HCT116 (cell line): ENCODE results near the gene SCARB1. TPM values are rescaled to one million over a fixed set of nuclear protein-coding genes. Genes with fewer than 3 reads are reported as not detected.

Experiments
- ATAC-seq: fragments of 200-7000 bp; cut with Tn5 transposase; 2 replicates; pipeline ENCODE4 v1.9.1; 2020; ENCODE audit warnings: mild to moderate bottlenecking, moderate library complexity
- BruUV-seq: library from RNA; stranded (reverse); fragments of 400-500 nt; replicated peaks from 2 replicates; lab custom pipeline; 2021; lab: Mats Ljungman, UMichigan
- CTCF ChIA-PET: fragments of 300-600 bp; sonication (Branson Sonifier 250); formaldehyde crosslinking; loops from one replicate; lab custom pipeline; 2021; ENCODE audit warnings: antibody characterized with exemption; lab: Charles Lee
- POLR2A ChIA-PET: fragments of 300-600, 350-600 bp; sonication (Branson Sonifier 250); formaldehyde crosslinking; loops from one replicate; lab custom pipeline; 2021; ENCODE audit warnings: antibody characterized with exemption; lab: Charles Lee
- RAD21 ChIA-PET, 2 experiments: fragments of 300-600 bp; sonication (Branson Sonifier 250); formaldehyde crosslinking; loops; one replicate each; lab custom pipeline; 2023; ENCODE audit warnings: low total read pairs in 2 of 2; ENCODE audit not compliant: uncharacterized antibody in 2 of 2, unreplicated experiment in 2 of 2, low non-redundant PET in 1 of 2; lab: Charles Lee
- DNase-seq: peaks from one replicate; pipeline ENCODE4 v3.0.0-alpha.2; 2010; ENCODE audit warnings: low read depth, low spot score
- H2AFZ ChIP-seq: fragments of 200-600 bp; shearing (Covaris generic), sonication (generic); 2 replicates; pipeline ENCODE4 v1.6.1; 2017; ENCODE audit warnings: low read depth, mixed run types, mixed read lengths, antibody characterized with exemption, low read length; ENCODE audit not compliant: poor library complexity, severe bottlenecking
- H3K27ac ChIP-seq: 2 replicates; pipeline ENCODE4 v1.5.1; 2012; ENCODE audit warnings: low read depth, low read length
- H3K27me3 ChIP-seq: fragments of 200-600 bp; sonication (generic); 2 replicates; pipeline ENCODE4 v1.6.1; 2016; ENCODE audit warnings: mixed run types, low read length, mixed read lengths; ENCODE audit not compliant: insufficient read depth
- H3K36me3 ChIP-seq, 2 experiments: fragments of 200-500 bp in 1 of 2; fragments of 200-600 bp in 1 of 2; sonication (Bioruptor generic) in 1 of 2; sonication (generic) in 1 of 2; 2 replicates each; pipeline versions ENCODE4 v1.5.1 to v1.6.1; 2014 to 2016; ENCODE audit warnings: low read length in 2 of 2, inconsistent platforms in 1 of 2, mixed read lengths in 1 of 2, mixed run types in 1 of 2; ENCODE audit not compliant: insufficient read depth in 2 of 2, control insufficient read depth in 1 of 2
- H3K4me1 ChIP-seq, 2 experiments: fragments of 200-600 bp in 1 of 2; sonication (generic) in 1 of 2; 2 replicates each; pipeline versions ENCODE4 v1.5.1 to v1.6.1; 2012 to 2017; ENCODE audit warnings: low read length in 2 of 2, inconsistent platforms in 1 of 2, mild to moderate bottlenecking in 1 of 2, mixed read lengths in 1 of 2, mixed run types in 1 of 2, moderate library complexity in 1 of 2; ENCODE audit not compliant: insufficient read depth in 2 of 2, control insufficient read depth in 1 of 2
- H3K4me2 ChIP-seq: fragments of 200-600 bp; sonication (generic); 2 replicates; pipeline ENCODE4 v1.6.1; 2017; ENCODE audit warnings: mixed run types, low read length, mixed read lengths
- H3K4me3 ChIP-seq, 2 experiments: fragments of 200-600 bp in 1 of 2; sonication (generic) in 1 of 2; replicated peaks in 1 of 2; 2 replicates each; pipeline ENCODE4 v1.5.1; 2011 to 2016; ENCODE audit warnings: low read length in 2 of 2, control low read depth in 1 of 2, low read depth in 1 of 2, mild to moderate bottlenecking in 1 of 2, mixed read lengths in 1 of 2, mixed run types in 1 of 2
- H3K79me2 ChIP-seq: fragments of 200-600 bp; sonication (generic); 2 replicates; pipeline ENCODE4 v1.6.1; 2017; ENCODE audit warnings: mild to moderate bottlenecking, mixed run types, low read length, moderate library complexity, mixed read lengths; ENCODE audit not compliant: insufficient read depth
- H3K9ac ChIP-seq: fragments of 200-600 bp; sonication (generic); 2 replicates; pipeline ENCODE4 v1.6.1; 2016; ENCODE audit warnings: low read length, mixed read lengths
- H3K9me2 ChIP-seq: fragments of 200-600 bp; sonication (generic), shearing (Covaris generic); 2 replicates; pipeline ENCODE4 v1.6.1; 2017; ENCODE audit warnings: mixed run types, mild to moderate bottlenecking, moderate library complexity; ENCODE audit not compliant: insufficient read depth
- H3K9me3 ChIP-seq, 2 experiments: fragments of 200-500 bp in 1 of 2; fragments of 200-600 bp in 1 of 2; sonication (Bioruptor generic) in 1 of 2; sonication (generic) in 1 of 2; 2 replicates each; pipeline ENCODE4 v1.6.1; 2014 to 2017; ENCODE audit warnings: low read length in 2 of 2, mixed read lengths in 2 of 2, inconsistent platforms in 1 of 2, low read depth in 1 of 2, mild to moderate bottlenecking in 1 of 2, mixed run types in 1 of 2, moderate library complexity in 1 of 2; ENCODE audit not compliant: control insufficient read depth in 1 of 2, insufficient read depth in 1 of 2
- H4K20me1 ChIP-seq: fragments of 200-600 bp; sonication (generic), shearing (Covaris generic); 2 replicates; pipeline ENCODE4 v1.6.1; 2017; ENCODE audit warnings: mixed run types, mild to moderate bottlenecking, moderate library complexity; ENCODE audit not compliant: insufficient read depth
- ATF3 ChIP-seq: IDR thresholded peaks from 2 replicates; pipeline ENCODE4 v1.6.1; 2012
- CTCF ChIP-seq, 3 experiments: fragments of 200-600 bp in 1 of 3; sonication (generic) in 1 of 3; IDR thresholded peaks in 2 of 3; conservative IDR thresholded peaks in 1 of 3; 2 replicates each; pipeline ENCODE4 v1.5.1; 2012 to 2017; ENCODE audit warnings: low read depth in 2 of 3, low read length in 2 of 3, antibody characterized with exemption in 1 of 3, borderline replicate concordance in 1 of 3, control low read depth in 1 of 3, mild to moderate bottlenecking in 1 of 3, mixed read lengths in 1 of 3, mixed run types in 1 of 3, moderate library complexity in 1 of 3; ENCODE audit not compliant: insufficient read depth in 1 of 3
- FOSL1 ChIP-seq: IDR thresholded peaks from 2 replicates; pipeline ENCODE4 v1.6.1; 2012; ENCODE audit warnings: low read depth
- JUND ChIP-seq: IDR thresholded peaks from 2 replicates; pipeline ENCODE4 v1.6.1; 2012
- MAX ChIP-seq: IDR thresholded peaks from 2 replicates; pipeline ENCODE4 v1.6.1; 2012
- POLR2AphosphoS5 ChIP-seq: IDR thresholded peaks from 2 replicates; pipeline ENCODE4 v1.6.1; 2011; ENCODE audit warnings: mild to moderate bottlenecking, low read depth, low read length, moderate library complexity
- SIN3A ChIP-seq: IDR thresholded peaks from 2 replicates; pipeline ENCODE4 v1.6.1; 2012; ENCODE audit warnings: low read depth
- ZBTB33 ChIP-seq: IDR thresholded peaks from 2 replicates; pipeline ENCODE4 v1.6.1; 2011; ENCODE audit warnings: mild to moderate bottlenecking, low read length, moderate library complexity; ENCODE audit not compliant: insufficient replicate concordance; ENCODE audit errors: extremely low read depth
- intact Hi-C: fragments of 100-400 bp; cut with micrococcal nuclease; formaldehyde crosslinking; loops from 2 replicates; pipeline ENCODE4 v1.10.0; 2022
- total RNA-seq: library from RNA; stranded (reverse); gene quantifications from one replicate; pipeline ENCODE4 v1.2.1, GENCODE V29; 2021; ENCODE audit not compliant: unreplicated experiment

The SCARB1 gene
- total RNA-seq, 1 experiment from 2014 or later, result 95.5 TPM

GRCh38 chr12:124741211-124741610 lies 122.5 kb downstream of the SCARB1 start:
- Histone ChIP-seq H3K4me3 (peak overlapping the region in 1 of 2 experiments; percentile 45; a peak in 2 of 4 replicates), H2AFZ (peak overlapping the region; percentile 68), H3K9me2 (no peaks in the 10 kb centered on the region), H3K4me1 (peaks cover 56 to 71% of the 10 kb centered on the region in 2 experiments), H4K20me1 (no peaks in the 10 kb centered on the region), H3K9me3 (no peaks in the 10 kb centered on the region), H3K27me3 (no peaks in the 10 kb centered on the region), H3K27ac (peak overlapping the region; percentile 51), H3K4me2 (peak overlapping the region; percentile 73), H3K36me3 (no peaks in the 10 kb centered on the region), H3K9ac (peak overlapping the region; percentile 29; the same call in 1 of the 2 replicates), H3K79me2 (no peaks in the 10 kb centered on the region)
- DNase-seq, result no peak
- no TSS peak for BruUV-seq
- intact Hi-C loops, result loop anchor here (10.0 kb wide), 1 partner anchor 226 kb away; no protein-coding TSS in a partner anchor
- TF ChIP-seq JUND, result no peak
- TF ChIP-seq CTCF (IDR thresholded peaks at IDR 0.05 in 2 of 3, conservative IDR thresholded peaks at IDR 0.05 in 1 of 3; ENCODE audit: borderline replicate concordance in 1 of 3, insufficient read depth in 1 of 3, low read depth in 2 of 3, low read length in 2 of 3), result 0 out of 6 replicates have a peak, but pooled peaks of 1 of the 3 experiments have one; percentile 1
- TF ChIP-seq ATF3, result no peak
- TF ChIP-seq SIN3A, result no peak
- TF ChIP-seq FOSL1, result no peak
- no peak for TF ChIP-seq ZBTB33
- no peak for TF ChIP-seq POLR2AphosphoS5
- TF ChIP-seq MAX, result no peak
- no peak for ATAC-seq
- ChIA-PET POLR2A (no interaction called here), CTCF (interaction anchor here (1.2 kb wide), 1 partner anchor 14 kb away, joined by 4 read pairs; no protein-coding TSS in a partner anchor), RAD21 (interaction anchor here in 1 of 2 experiments (0.9 kb wide), 2 partner anchors 23 to 25 kb away, joined by 3 to 4 read pairs; no protein-coding TSS in a partner anchor)
